Hepatocyte (in vitro differentiated cells): ENCODE results near the gene USP32. TPM values are rescaled to one million over a fixed set of nuclear protein-coding genes. Genes with fewer than 3 reads are reported as not detected.
"Not testable (repeated sequence)": the region's sequence is repeated elsewhere in the genome, so short reads cannot be mapped to it uniquely, and the experiment has no call there.

ENCODE experiments used
- DNase-seq: peaks from one replicate; pipeline ENCODE4 v3.0.0-alpha.2; 2016; ENCODE audit warnings: low spot score
- H2AFZ ChIP-seq: fragments of 200-600 bp; sonication (generic); 2 replicates; pipeline ENCODE4 v1.6.0; 2016; ENCODE audit warnings: antibody characterized with exemption, mild to moderate bottlenecking
- H3K27ac ChIP-seq: fragments of 200-600 bp; sonication (generic); 2 replicates; pipeline ENCODE4 v1.5.1; 2016; ENCODE audit warnings: mild to moderate bottlenecking
- H3K27me3 ChIP-seq: fragments of 200-600 bp; sonication (generic); 2 replicates; pipeline ENCODE4 v1.6.1; 2016
- H3K36me3 ChIP-seq: fragments of 200-600 bp; sonication (generic); replicated peaks from 2 replicates; pipeline ENCODE4 v1.5.1; 2016; ENCODE audit warnings: low read depth; ENCODE audit not compliant: insufficient read depth
- H3K4me1 ChIP-seq: fragments of 200-600 bp; sonication (generic); 2 replicates; pipeline ENCODE4 v1.5.1; 2016; ENCODE audit warnings: mild to moderate bottlenecking, moderate library complexity; ENCODE audit not compliant: insufficient read depth
- H3K4me2 ChIP-seq: fragments of 200-600 bp; sonication (generic); 2 replicates; pipeline ENCODE4 v1.6.0; 2016
- H3K4me3 ChIP-seq: fragments of 200-600 bp; sonication (generic); 2 replicates; pipeline ENCODE4 v1.5.1; 2016; ENCODE audit warnings: mild to moderate bottlenecking
- H3K79me2 ChIP-seq: fragments of 200-600 bp; sonication (generic); 2 replicates; pipeline ENCODE4 v1.6.0; 2017; ENCODE audit warnings: mild to moderate bottlenecking
- H3K9me2 ChIP-seq: fragments of 200-600 bp; sonication (generic); replicated peaks from 2 replicates; pipeline ENCODE4 v1.6.0; 2017; ENCODE audit warnings: mild to moderate bottlenecking; ENCODE audit not compliant: insufficient read depth
- H3K9me3 ChIP-seq: fragments of 200-600 bp; sonication (generic); 2 replicates; pipeline ENCODE4 v1.5.1; 2016; ENCODE audit warnings: low read depth, mild to moderate bottlenecking
- H4K20me1 ChIP-seq: fragments of 200-600 bp; sonication (generic); 2 replicates; pipeline ENCODE4 v1.6.0; 2016; ENCODE audit warnings: mild to moderate bottlenecking; ENCODE audit not compliant: insufficient read depth, poor library complexity, severe bottlenecking
- CTCF ChIP-seq: fragments of 200-600 bp; sonication (generic); IDR thresholded peaks from 2 replicates; pipeline ENCODE4 v1.5.1; 2016; ENCODE audit warnings: antibody characterized with exemption, mild to moderate bottlenecking; ENCODE audit not compliant: poor library complexity
- EZH2 ChIP-seq: fragments of 200-600 bp; sonication (generic); IDR thresholded peaks from 2 replicates; pipeline ENCODE4 v1.6.1; 2016; ENCODE audit warnings: antibody characterized with exemption, mild to moderate bottlenecking, borderline replicate concordance
- EZH2phosphoT487 ChIP-seq: fragments of 200-600 bp; sonication (generic); IDR thresholded peaks from one replicate; pipeline ENCODE4 v1.6.1; 2018; ENCODE audit warnings: antibody characterized with exemption, mild to moderate bottlenecking, low read depth, moderate library complexity; ENCODE audit not compliant: unreplicated experiment, severe bottlenecking
- WGBS: methylation state at CpG from one replicate; pipeline ENCODE4 v1.1.6; 2016; ENCODE audit warnings: low lambda C conversion rate; ENCODE audit errors: missing lambda C conversion rate; 5-methylcytosine and 5-hydroxymethylcytosine counted together
- polyA plus RNA-seq: library from polyadenylated mRNA; unstranded; fragments of >200 nt; fragmentation: Nextera tagmentation; extraction: Ambion mirVana; gene quantifications from 2 replicates; pipeline ENCODE4 v1.2.1, GENCODE V29; 2016
- total RNA-seq: library from RNA; depleted of rRNA; stranded (reverse); fragments of >200 nt; gene quantifications from 2 replicates; pipeline ENCODE4 v1.2.3, GENCODE V29; 2014

The USP32 gene
- total and polyA plus RNA-seq, 2 experiments from 2014 or later = 15.3 to 37.0 TPM

- TF ChIP-seq CTCF (no peak), EZH2 (no peak), EZH2phosphoT487 (no peak)
- Histone ChIP-seq H3K79me2 (no peaks in the 10 kb centered on the region), H3K4me3 (no peak overlapping the region), H3K36me3 (no peaks in the 10 kb centered on the region), H3K9me2 (no peaks in the 10 kb centered on the region), H3K9me3 (no peaks in the 10 kb centered on the region), H3K27me3 (no peaks in the 10 kb centered on the region), H4K20me1 (no peaks in the 10 kb centered on the region), H3K27ac (no peak overlapping the region), H2AFZ (no peak overlapping the region), H3K4me2 (no peak overlapping the region), H3K4me1 (no peaks in the 10 kb centered on the region)
- 94% methylated on average over 3 of the region's 3 CpGs for WGBS
- no peak for DNase-seq
Observed at GRCh38 chr17:60230358-60230757, 161.6 kb downstream of the USP32 start.

GRCh38 chr17:60229188-60229802, 162.6 kb downstream of the USP32 start:
- H3K36me3 ChIP-seq = no peaks in the 10 kb centered on the region
- no peak overlapping the region for H2AFZ ChIP-seq
- no peaks in the 10 kb centered on the region for H4K20me1 ChIP-seq
- no peaks in the 10 kb centered on the region for H3K4me1 ChIP-seq
- no peaks in the 10 kb centered on the region for H3K27me3 ChIP-seq
- no peaks in the 10 kb centered on the region for H3K9me2 ChIP-seq
- no peak overlapping the region for H3K4me2 ChIP-seq
- no peak for DNase-seq
- 91% methylated on average over 3 of the region's 3 CpGs for WGBS
- no peak overlapping the region for H3K27ac ChIP-seq
- TF ChIP-seq EZH2 (no peak), CTCF (peak; percentile 28), EZH2phosphoT487 (no peak)
- no peaks in the 10 kb centered on the region for H3K79me2 ChIP-seq
- no peak overlapping the region for H3K4me3 ChIP-seq
- H3K9me3 ChIP-seq = no peaks in the 10 kb centered on the region

- not testable (repeated sequence) for H3K4me3 ChIP-seq, H3K4me2 ChIP-seq
Observed at GRCh38 chr17:60227276-60227675, 164.7 kb downstream of the USP32 start.

GRCh38 chr17:60224064-60224463, 167.9 kb downstream of the USP32 start:
- H3K9me2 ChIP-seq = no peaks in the 10 kb centered on the region
- DNase-seq = peak; percentile 18
- no peaks in the 10 kb centered on the region for H3K4me1 ChIP-seq
- peak overlapping the region; percentile 51 for H3K27ac ChIP-seq
- TF ChIP-seq EZH2phosphoT487 (no peak), EZH2 (no peak), CTCF (no peak)
- H2AFZ ChIP-seq = no peak overlapping the region
- H3K4me3 ChIP-seq = no peak overlapping the region
- no peaks in the 10 kb centered on the region for H3K36me3 ChIP-seq
- no peaks in the 10 kb centered on the region for H4K20me1 ChIP-seq
- no peaks in the 10 kb centered on the region for H3K27me3 ChIP-seq
- no peaks in the 10 kb centered on the region for H3K9me3 ChIP-seq
- whole genome bisulfite sequencing = 44% methylated on average over 1 of the region's 1 CpG
- no peaks in the 10 kb centered on the region for H3K79me2 ChIP-seq
- H3K4me2 ChIP-seq = no peak overlapping the region

More at GRCh38 chr17:60227276-60227675, 164.7 kb downstream of the USP32 start:
- not testable (repeated sequence) for H3K79me2 ChIP-seq, H4K20me1 ChIP-seq, H3K9me3 ChIP-seq, H3K9me2 ChIP-seq, H3K4me1 ChIP-seq, DNase-seq, H3K27me3 ChIP-seq, H3K27ac ChIP-seq, H2AFZ ChIP-seq, H3K36me3 ChIP-seq
- 99% methylated on average over 7 of the region's 8 CpGs for WGBS
